ENCODE data around the gene GCDH.
A peak's percentile ranks its signal among the peaks of the same experiment; 100 is the strongest.

The GCDH gene

GRCh38 chr19:12943437-12944044 is 52.6 kb downstream of the GCDH start:
- no peak for DNase-seq

- no peak for DNase-seq
Observed at GRCh38 chr19:12944104-12944674, 53.2 kb downstream of the GCDH start.

GRCh38 chr19:12945479-12946091 is 54.6 kb downstream of the GCDH start, which contains the start of gene RAD23A:
Gene RAD23A (plus strand): TSS chr19:12945862. CDS start chr19:12945949, 87 bp downstream.
- peak; percentile 100 for DNase-seq

- DNase-seq: peak; percentile 68
Observed at GRCh38 chr19:12946092-12946721, 55.2 kb downstream of the GCDH start.

GRCh38 chr19:12946731-12947496 is 56.0 kb downstream of the GCDH start:
- no peak for DNase-seq

GRCh38 chr19:12947702-12948611 is 57.0 kb downstream of the GCDH start:
- no peak for DNase-seq

- DNase-seq: no peak
Observed at GRCh38 chr19:12948612-12949362, 57.8 kb downstream of the GCDH start.

All from inflammatory macrophage treated with lipopolysaccharide for 4 hours (primary cell).